Fibroblast of lung (primary cell): ENCODE measurements around the gene SNRNP48. TPM values are rescaled to one million over a fixed set of nuclear protein-coding genes. Genes with fewer than 3 reads are reported as not detected.
A peak's percentile ranks its signal among the peaks of the same experiment; 100 is the strongest.

Experiments
- DNase-seq, 2 donors: peaks; one replicate each; pipeline versions ENCODE4 v3.0.0 to v3.0.0-alpha.2; 2010; ENCODE audit warnings: low read depth in 2 of 2
- H2AFZ ChIP-seq: 2 replicates; pipeline ENCODE4 v1.5.1; 2012; ENCODE audit warnings: low read length, control low read depth, inconsistent platforms
- H3K27ac ChIP-seq: 2 replicates; pipeline ENCODE4 v1.5.1; 2011; ENCODE audit warnings: low read length, control low read depth; ENCODE audit not compliant: insufficient read depth
- H3K27me3 ChIP-seq: 2 replicates; pipeline ENCODE4 v1.5.1; 2011; ENCODE audit warnings: mild to moderate bottlenecking, low read length; ENCODE audit not compliant: control insufficient read depth, insufficient read depth
- H3K36me3 ChIP-seq: 2 replicates; pipeline ENCODE4 v1.5.1; 2011; ENCODE audit warnings: low read length; ENCODE audit not compliant: control insufficient read depth, insufficient read depth
- H3K4me1 ChIP-seq: 2 replicates; pipeline ENCODE4 v1.5.1; 2011; ENCODE audit warnings: low read length; ENCODE audit not compliant: control insufficient read depth, insufficient read depth; ENCODE audit errors: extremely low read depth
- H3K4me2 ChIP-seq: 2 replicates; pipeline ENCODE4 v1.5.1; 2011; ENCODE audit warnings: low read length, control low read depth; ENCODE audit not compliant: insufficient read depth; ENCODE audit errors: extremely low read depth
- H3K4me3 ChIP-seq, 4 experiments: fragments of 200-600 bp in 1 of 4; sonication (generic) in 1 of 4; replicated peaks in 1 of 4; 2 replicates each; pipeline ENCODE4 v1.5.1; 2011 to 2016; ENCODE audit warnings: low read length in 4 of 4, low read depth in 3 of 4, mild to moderate bottlenecking in 3 of 4, control low read depth in 2 of 4, inconsistent platforms in 1 of 4, mixed read lengths in 1 of 4; ENCODE audit not compliant: insufficient read depth in 1 of 4; ENCODE audit errors: control extremely low read depth in 1 of 4
- H3K79me2 ChIP-seq: 2 replicates; pipeline ENCODE4 v1.5.1; 2012; ENCODE audit warnings: mild to moderate bottlenecking, low read length, inconsistent platforms; ENCODE audit not compliant: control insufficient read depth, insufficient read depth
- H3K9ac ChIP-seq: 2 replicates; pipeline ENCODE4 v1.5.1; 2011; ENCODE audit warnings: mild to moderate bottlenecking, low read length, control low read depth; ENCODE audit not compliant: insufficient read depth
- H3K9me3 ChIP-seq: 2 replicates; pipeline ENCODE4 v1.5.1; 2012; ENCODE audit warnings: low read depth, low read length; ENCODE audit not compliant: control insufficient read depth, insufficient read depth
- H4K20me1 ChIP-seq: 2 replicates; pipeline ENCODE4 v1.5.1; 2011; ENCODE audit warnings: low read length; ENCODE audit not compliant: control insufficient read depth, insufficient read depth; ENCODE audit errors: extremely low read depth
- EZH2 ChIP-seq: IDR thresholded peaks from 2 replicates; pipeline ENCODE4 v1.5.1; 2012; ENCODE audit warnings: low read length, control low read depth, mild to moderate bottlenecking; ENCODE audit errors: missing control alignments
- polyA plus RNA-seq, 2 donors: library from polyadenylated mRNA; depleted of rRNA in 1 of 2; stranded (reverse) in 1 of 2; unstranded in 1 of 2; fragments of >200 nt; gene quantifications; 2 replicates each; pipeline ENCODE4 v1.2.1, GENCODE V29; 2011 to 2012; ENCODE audit warnings: missing spikeins in 1 of 2
- total RNA-seq: library from RNA; depleted of rRNA; stranded (reverse); fragments of >200 nt; gene quantifications from 2 replicates; pipeline ENCODE4 v1.2.1, GENCODE V29; 2014
- TF ChIP-seq, protein P1 (sequence below), 2 donors: IDR thresholded peaks in 1 of 2; conservative IDR thresholded peaks in 1 of 2; 1 replicate in 1 of 2; 2 replicates in 1 of 2; pipeline ENCODE4 v1.5.1; 2011 to 2012; ENCODE audit warnings: low read length in 2 of 2, control low read depth in 1 of 2, inconsistent platforms in 1 of 2, low read depth in 1 of 2, mild to moderate bottlenecking in 1 of 2

Gene SNRNP48
- total and polyA plus RNA-seq, 2 donors (not counting 1 experiment from before 2014, with no cell fraction given) = 8.3 to 9.1 TPM

DNA sequence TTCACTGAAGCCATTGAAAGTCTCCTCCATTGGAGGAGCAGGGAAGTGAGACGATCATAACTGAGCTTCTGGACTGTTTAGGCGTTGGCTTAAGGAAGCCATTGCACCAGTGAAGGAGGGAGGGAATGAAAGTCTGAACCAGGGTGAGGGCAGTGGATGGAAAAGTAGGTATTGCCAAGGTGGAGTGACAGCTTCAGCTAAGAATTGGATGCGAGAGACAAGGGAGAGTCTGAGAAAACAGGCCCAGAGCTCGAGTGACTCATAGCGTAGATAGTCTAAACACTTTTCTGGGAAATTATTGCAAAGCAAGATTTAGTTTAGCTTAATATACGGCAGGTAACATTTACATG lies 44.0 kb upstream of the SNRNP48 start:
- Histone ChIP-seq H3K27me3 (peaks cover 19% of the 10 kb centered on the region), H2AFZ (no peak overlapping the region), H3K36me3 (no peaks in the 10 kb centered on the region), H3K4me2 (no peak overlapping the region), H3K4me1 (no peaks in the 10 kb centered on the region), H3K27ac (no peak overlapping the region), H3K9ac (no peak overlapping the region), H3K4me3 (no peak overlapping the region), H4K20me1 (no peaks in the 10 kb centered on the region), H3K79me2 (no peaks in the 10 kb centered on the region), H3K9me3 (no peaks in the 10 kb centered on the region)
- TF ChIP-seq, protein P1, sequence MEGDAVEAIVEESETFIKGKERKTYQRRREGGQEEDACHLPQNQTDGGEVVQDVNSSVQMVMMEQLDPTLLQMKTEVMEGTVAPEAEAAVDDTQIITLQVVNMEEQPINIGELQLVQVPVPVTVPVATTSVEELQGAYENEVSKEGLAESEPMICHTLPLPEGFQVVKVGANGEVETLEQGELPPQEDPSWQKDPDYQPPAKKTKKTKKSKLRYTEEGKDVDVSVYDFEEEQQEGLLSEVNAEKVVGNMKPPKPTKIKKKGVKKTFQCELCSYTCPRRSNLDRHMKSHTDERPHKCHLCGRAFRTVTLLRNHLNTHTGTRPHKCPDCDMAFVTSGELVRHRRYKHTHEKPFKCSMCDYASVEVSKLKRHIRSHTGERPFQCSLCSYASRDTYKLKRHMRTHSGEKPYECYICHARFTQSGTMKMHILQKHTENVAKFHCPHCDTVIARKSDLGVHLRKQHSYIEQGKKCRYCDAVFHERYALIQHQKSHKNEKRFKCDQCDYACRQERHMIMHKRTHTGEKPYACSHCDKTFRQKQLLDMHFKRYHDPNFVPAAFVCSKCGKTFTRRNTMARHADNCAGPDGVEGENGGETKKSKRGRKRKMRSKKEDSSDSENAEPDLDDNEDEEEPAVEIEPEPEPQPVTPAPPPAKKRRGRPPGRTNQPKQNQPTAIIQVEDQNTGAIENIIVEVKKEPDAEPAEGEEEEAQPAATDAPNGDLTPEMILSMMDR (conservative IDR thresholded peaks at IDR 0.05 in 1 of 2, IDR thresholded peaks at IDR 0.05 in 1 of 2; ENCODE audit: low read depth in 1 of 2, low read length in 2 of 2) = no peak
- TF ChIP-seq EZH2 = no peak
- DNase-seq = peak in 1 of 2 donors; percentile 16

DNA sequence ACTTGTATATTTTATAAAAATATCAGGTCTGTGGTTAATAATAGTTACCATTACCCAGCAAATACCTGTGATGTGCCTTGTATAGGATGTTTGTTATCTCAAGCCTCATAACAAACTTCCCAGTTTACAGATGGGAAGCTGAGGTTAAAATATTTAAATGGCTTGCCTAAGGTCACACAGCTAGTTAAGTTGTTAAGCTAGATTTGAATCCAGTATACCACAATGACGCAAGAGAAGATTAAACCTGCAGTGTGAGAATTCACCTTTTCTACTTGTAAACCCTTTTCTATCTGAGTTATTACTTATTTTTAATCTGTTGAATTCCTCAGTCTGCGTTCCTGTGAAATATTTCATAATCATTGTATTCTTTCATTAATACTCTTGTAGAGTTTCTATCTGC lies 43.6 kb upstream of the SNRNP48 start:
- Histone ChIP-seq H3K4me1 (no peaks in the 10 kb centered on the region), H3K27me3 (peaks cover 15% of the 10 kb centered on the region), H3K4me2 (no peak overlapping the region), H3K4me3 (no peak overlapping the region), H4K20me1 (no peaks in the 10 kb centered on the region), H3K36me3 (no peaks in the 10 kb centered on the region), H2AFZ (no peak overlapping the region), H3K79me2 (no peaks in the 10 kb centered on the region), H3K27ac (no peak overlapping the region), H3K9me3 (no peaks in the 10 kb centered on the region), H3K9ac (no peak overlapping the region)
- TF ChIP-seq, protein P1 (conservative IDR thresholded peaks at IDR 0.05 in 1 of 2, IDR thresholded peaks at IDR 0.05 in 1 of 2; ENCODE audit: low read depth in 1 of 2, low read length in 2 of 2) = no peak
- no peak for TF ChIP-seq EZH2
- no peak for DNase-seq

DNA sequence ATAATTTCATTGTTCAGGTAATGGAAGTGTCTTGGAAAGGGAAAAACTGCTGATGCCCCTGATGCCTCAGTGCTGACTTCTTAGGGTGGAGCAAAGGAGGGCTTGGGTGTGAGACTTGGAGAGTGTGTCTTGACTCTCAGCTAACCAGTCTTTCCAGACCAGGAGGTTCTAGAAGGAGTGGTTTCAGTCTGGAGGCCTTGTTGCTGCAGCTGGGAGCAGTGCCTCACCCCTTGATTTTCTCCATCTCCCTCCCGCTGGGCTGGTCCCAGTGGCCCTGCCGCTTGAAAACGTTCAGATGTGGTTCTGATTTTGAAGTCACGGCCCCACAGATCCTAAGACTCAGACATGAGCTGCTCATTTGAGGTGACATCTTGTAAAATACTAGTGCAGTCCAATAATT lies 43.1 kb upstream of the SNRNP48 start:
- Histone ChIP-seq H3K79me2 (no peaks in the 10 kb centered on the region), H3K27ac (no peak overlapping the region), H3K4me1 (no peaks in the 10 kb centered on the region), H3K36me3 (no peaks in the 10 kb centered on the region), H3K27me3 (peaks cover 10% of the 10 kb centered on the region), H4K20me1 (no peaks in the 10 kb centered on the region), H3K4me3 (no peak overlapping the region), H3K4me2 (no peak overlapping the region), H3K9ac (no peak overlapping the region), H2AFZ (no peak overlapping the region), H3K9me3 (no peaks in the 10 kb centered on the region)
- TF ChIP-seq, protein P1 (conservative IDR thresholded peaks at IDR 0.05 in 1 of 2, IDR thresholded peaks at IDR 0.05 in 1 of 2; ENCODE audit: low read depth in 1 of 2, low read length in 2 of 2) = no peak
- TF ChIP-seq EZH2 = no peak
- DNase-seq = no peak
